B cell (primary cell): ENCODE measurements around the gene TNRC6C. TPM values are rescaled to one million over a fixed set of nuclear protein-coding genes. Genes with fewer than 3 reads are reported as not detected.
A peak's percentile ranks its signal among the peaks of the same experiment; 100 is the strongest.

Source experiments
- ATAC-seq: fragments of 200-7000 bp; cut with Tn5 transposase; one replicate; pipeline ENCODE4 v1.10.0; 2021; ENCODE audit warnings: low read depth, mild to moderate bottlenecking, moderate number of reproducible peaks, moderate library complexity
- CTCF ChIA-PET: fragments of 350-600 bp; sonication (Branson Sonifier 250); formaldehyde crosslinking; loops from one replicate; lab custom pipeline; 2021; ENCODE audit warnings: antibody characterized with exemption, inconsistent platforms; lab: Charles Lee
- POLR2A ChIA-PET: fragments of 350-600 bp; sonication (Branson Sonifier 250); formaldehyde crosslinking; loops from one replicate; lab custom pipeline; 2021; ENCODE audit warnings: antibody characterized with exemption; lab: Charles Lee
- DNase-seq: peaks from one replicate; pipeline ENCODE4 v3.0.0; 2013
- H2AFZ ChIP-seq: 2 replicates; pipeline ENCODE4 v1.6.1; 2012; ENCODE audit warnings: mild to moderate bottlenecking, low read depth, low read length; ENCODE audit not compliant: insufficient read depth, poor library complexity, severe bottlenecking
- H3K27ac ChIP-seq, 2 donors: 1 replicate in 1 of 2; 2 replicates in 1 of 2; pipeline ENCODE4 v1.5.1; 2012 to 2013; ENCODE audit warnings: low read length in 2 of 2, mild to moderate bottlenecking in 2 of 2, moderate library complexity in 1 of 2
- H3K27me3 ChIP-seq, 4 experiments: fragments of 200-600 bp in 1 of 4; sonication (generic) in 1 of 4; replicated peaks in 1 of 4; 1 replicate in 2 of 4; 2 replicates in 2 of 4; pipeline versions ENCODE4 v1.6.1 to v1.7.0; 2013 to 2016; ENCODE audit warnings: low read length in 3 of 4, mild to moderate bottlenecking in 2 of 4, mixed read lengths in 1 of 4, moderate library complexity in 1 of 4; ENCODE audit not compliant: insufficient read depth in 4 of 4, control insufficient read depth in 3 of 4; ENCODE audit errors: control extremely low read depth in 1 of 4
- H3K36me3 ChIP-seq, 2 experiments: replicated peaks in 1 of 2; 1 replicate in 1 of 2; 2 replicates in 1 of 2; pipeline versions ENCODE4 v1.6.1 to v1.7.1; 2013; ENCODE audit warnings: low read length in 1 of 2; ENCODE audit not compliant: insufficient read depth in 2 of 2, control insufficient read depth in 1 of 2; ENCODE audit errors: control extremely low read depth in 1 of 2, extremely low read depth in 1 of 2
- H3K4me1 ChIP-seq, 2 donors: fragments of 200-600 bp in 1 of 2; sonication (generic) in 1 of 2; 1 replicate in 1 of 2; 2 replicates in 1 of 2; pipeline versions ENCODE4 v1.5.1 to v1.6.1; 2013 to 2017; ENCODE audit warnings: low read length in 2 of 2; ENCODE audit not compliant: control insufficient read depth in 2 of 2, insufficient read depth in 2 of 2
- H3K4me2 ChIP-seq: replicated peaks from 2 replicates; pipeline ENCODE3; 2012; ENCODE audit warnings: mild to moderate bottlenecking, low read depth, low read length; ENCODE audit not compliant: poor library complexity, severe bottlenecking
- H3K4me3 ChIP-seq, 5 experiments: fragments of 200-600 bp in 1 of 5; sonication (generic) in 1 of 5; 1 replicate in 3 of 5; 2 replicates in 2 of 5; pipeline versions ENCODE4 v1.5.1 to v1.7.0; 2011 to 2016; ENCODE audit warnings: low read length in 4 of 5, mild to moderate bottlenecking in 4 of 5, low read depth in 2 of 5, control low read depth in 1 of 5, moderate library complexity in 1 of 5; ENCODE audit not compliant: insufficient read depth in 1 of 5; ENCODE audit errors: control extremely low read depth in 1 of 5, extremely low read depth in 1 of 5
- H3K79me2 ChIP-seq: fragments of 200-600 bp; sonication (generic); one replicate; pipeline ENCODE4 v1.6.0; 2016; ENCODE audit warnings: low read length; ENCODE audit not compliant: control insufficient read depth, insufficient read depth
- H3K9ac ChIP-seq: fragments of 200-600 bp; sonication (generic); 2 replicates; pipeline ENCODE4 v1.6.1; 2017; ENCODE audit warnings: mild to moderate bottlenecking, low read length, moderate library complexity
- H3K9me3 ChIP-seq, 3 donors: one replicate each; pipeline versions ENCODE4 v1.6.1 to v1.7.1; 2013; ENCODE audit warnings: low read length in 2 of 3; ENCODE audit not compliant: control insufficient read depth in 2 of 3, insufficient read depth in 1 of 3; ENCODE audit errors: control extremely low read depth in 1 of 3
- H4K20me1 ChIP-seq: 2 replicates; pipeline ENCODE4 v1.6.0; 2012; ENCODE audit warnings: mild to moderate bottlenecking, low read length; ENCODE audit not compliant: insufficient read depth, control insufficient read depth, poor library complexity, severe bottlenecking
- H3K27ac Mint-ChIP-seq: one replicate; pipeline ENCODE4 v1.8.0; 2021; ENCODE audit warnings: mixed read lengths
- H3K27me3 Mint-ChIP-seq: one replicate; pipeline ENCODE4 v1.8.0; 2021; ENCODE audit warnings: mixed read lengths
- H3K4me1 Mint-ChIP-seq: one replicate; pipeline ENCODE4 v1.8.0; 2021; ENCODE audit warnings: mixed read lengths
- H3K4me3 Mint-ChIP-seq: one replicate; pipeline ENCODE4 v1.8.0; 2021; ENCODE audit warnings: mixed read lengths
- H3K9me3 Mint-ChIP-seq: one replicate; pipeline ENCODE4 v1.8.0; 2022; ENCODE audit warnings: mixed read lengths; ENCODE audit not compliant: insufficient read depth
- EZH2 ChIP-seq: IDR thresholded peaks from 2 replicates; pipeline ENCODE4 v1.6.1; 2012; ENCODE audit warnings: borderline replicate concordance, low read depth, mild to moderate bottlenecking, moderate library complexity, low read length; ENCODE audit not compliant: insufficient read depth, poor library complexity, severe bottlenecking
- WGBS: methylation state at CpG from one replicate; pipeline ENCODE4 v1.1.5; 2013; ENCODE audit warnings: missing lambda C conversion rate; ENCODE audit not compliant: insufficient coverage; 5-methylcytosine and 5-hydroxymethylcytosine counted together
- intact Hi-C: fragments of 100-400 bp; cut with micrococcal nuclease; formaldehyde crosslinking; loops from one replicate; pipeline ENCODE4 v1.10.0; 2022
- polyA plus RNA-seq: library from polyadenylated mRNA; depleted of rRNA; stranded (reverse); fragments of >200 nt; gene quantifications from 2 replicates; pipeline ENCODE4 v1.2.3, GENCODE V29; 2012
- total RNA-seq, 2 donors: library from RNA; stranded (reverse); fragments of 120-200 nt in 1 of 2; gene quantifications; 1 replicate in 1 of 2; 2 replicates in 1 of 2; pipeline versions ENCODE4 v1.2.3 to v1.2.4, GENCODE V29; 2013 to 2022
- TF ChIP-seq, protein P1 (sequence below): fragments of 200-600 bp; IDR thresholded peaks from one replicate; pipeline ENCODE4 v1.8.0; 2022; ENCODE audit warnings: antibody characterized with exemption, mild to moderate bottlenecking

Gene TNRC6C
- total and polyA plus RNA-seq, 2 donors (not counting 1 experiment from before 2014, with no cell fraction given): 3.9 to 63.8 TPM

DNA sequence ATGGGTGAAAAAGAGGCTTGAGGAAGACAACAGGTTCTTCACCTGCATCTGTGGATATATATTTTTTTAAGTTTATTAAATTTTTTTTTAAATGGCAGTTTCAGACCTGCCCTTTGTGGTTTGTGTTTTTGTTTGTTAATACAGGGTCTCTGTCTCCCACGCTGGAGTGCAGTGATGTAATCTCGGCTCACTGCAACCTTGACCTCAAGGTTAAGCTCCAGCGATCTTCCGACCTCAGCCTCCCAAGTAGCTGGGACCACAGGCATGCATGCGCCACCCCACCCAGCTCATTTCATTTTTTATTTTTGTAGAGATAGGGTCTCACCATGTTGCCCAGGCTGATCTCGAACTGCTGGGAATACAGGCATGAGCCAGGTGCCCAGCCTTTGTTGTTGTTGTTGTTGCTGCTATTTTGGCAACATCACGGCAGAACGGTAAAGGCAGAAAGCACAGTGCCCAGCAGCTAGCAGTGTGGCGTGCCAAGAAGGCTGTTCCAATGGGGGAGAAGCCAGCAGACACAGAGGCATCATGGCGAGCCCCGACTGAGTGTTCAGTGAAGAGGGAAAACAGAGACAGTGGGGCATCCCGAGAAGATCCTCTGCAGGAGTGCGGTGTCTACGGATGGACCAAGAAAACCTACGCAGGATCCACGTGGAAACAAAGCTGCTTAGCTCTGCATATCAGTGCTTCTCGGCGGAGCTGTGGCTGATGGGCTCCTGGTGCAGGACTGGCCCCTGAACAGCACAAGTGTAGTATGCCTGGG lies 150.4 kb downstream of the TNRC6C start:
- H3K9ac ChIP-seq: no peak overlapping the region
- no peak overlapping the region for H3K4me3 ChIP-seq
- ATAC-seq (no peak), DNase-seq (no peak)
- ChIA-PET POLR2A (no interaction called here), CTCF (interaction anchor here (2.4 to 10.9 kb wide), 2 partner anchors 68 to 142 kb away, joined by 5 to 142 read pairs; no protein-coding TSS in a partner anchor)
- peaks cover 12 to 18% of the 10 kb centered on the region in 2 donors for H3K4me1 ChIP-seq
- H3K4me2 ChIP-seq: no peak overlapping the region
- 94% methylated on average over 15 of the region's 18 CpGs for WGBS
- peaks cover 18% of the 10 kb centered on the region for H3K4me1 Mint-ChIP-seq
- no peak overlapping the region for H2AFZ ChIP-seq
- H3K9me3 Mint-ChIP-seq: no peaks in the 10 kb centered on the region
- H3K79me2 ChIP-seq: peaks cover 6% of the 10 kb centered on the region
- TF ChIP-seq, protein P1, sequence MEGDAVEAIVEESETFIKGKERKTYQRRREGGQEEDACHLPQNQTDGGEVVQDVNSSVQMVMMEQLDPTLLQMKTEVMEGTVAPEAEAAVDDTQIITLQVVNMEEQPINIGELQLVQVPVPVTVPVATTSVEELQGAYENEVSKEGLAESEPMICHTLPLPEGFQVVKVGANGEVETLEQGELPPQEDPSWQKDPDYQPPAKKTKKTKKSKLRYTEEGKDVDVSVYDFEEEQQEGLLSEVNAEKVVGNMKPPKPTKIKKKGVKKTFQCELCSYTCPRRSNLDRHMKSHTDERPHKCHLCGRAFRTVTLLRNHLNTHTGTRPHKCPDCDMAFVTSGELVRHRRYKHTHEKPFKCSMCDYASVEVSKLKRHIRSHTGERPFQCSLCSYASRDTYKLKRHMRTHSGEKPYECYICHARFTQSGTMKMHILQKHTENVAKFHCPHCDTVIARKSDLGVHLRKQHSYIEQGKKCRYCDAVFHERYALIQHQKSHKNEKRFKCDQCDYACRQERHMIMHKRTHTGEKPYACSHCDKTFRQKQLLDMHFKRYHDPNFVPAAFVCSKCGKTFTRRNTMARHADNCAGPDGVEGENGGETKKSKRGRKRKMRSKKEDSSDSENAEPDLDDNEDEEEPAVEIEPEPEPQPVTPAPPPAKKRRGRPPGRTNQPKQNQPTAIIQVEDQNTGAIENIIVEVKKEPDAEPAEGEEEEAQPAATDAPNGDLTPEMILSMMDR: no peak
- no peak for TF ChIP-seq EZH2
- no peaks in the 10 kb centered on the region for H3K27me3 Mint-ChIP-seq
- H3K27ac Mint-ChIP-seq: peak overlapping the region; percentile 26
- no peaks in the 10 kb centered on the region for H3K27me3 ChIP-seq
- no peaks in the 10 kb centered on the region for H3K9me3 ChIP-seq
- peaks cover 68% of the 10 kb centered on the region for H4K20me1 ChIP-seq
- H3K36me3 ChIP-seq: peaks cover 2 to 73% of the 10 kb centered on the region in 2 experiments
- H3K27ac ChIP-seq: no peak overlapping the region
- no peak overlapping the region for H3K4me3 Mint-ChIP-seq
- intact Hi-C loops: no loop called here

- no peak overlapping the region for H3K27ac ChIP-seq
- 97% methylated on average over 9 of the region's 9 CpGs for WGBS
- peaks cover 12 to 22% of the 10 kb centered on the region in 2 donors for H3K4me1 ChIP-seq
- H3K36me3 ChIP-seq: peaks cover 0 to 73% of the 10 kb centered on the region in 2 experiments
- peaks cover 6% of the 10 kb centered on the region for H3K79me2 ChIP-seq
- Mint-ChIP-seq H3K27ac (no peak overlapping the region), H3K4me1 (peaks cover 23% of the 10 kb centered on the region), H3K4me3 (no peak overlapping the region), H3K27me3 (no peaks in the 10 kb centered on the region), H3K9me3 (no peaks in the 10 kb centered on the region)
- H2AFZ ChIP-seq: no peak overlapping the region
- TF ChIP-seq, protein P1: no peak
- TF ChIP-seq EZH2: no peak
- ATAC-seq: no peak
- H3K4me3 ChIP-seq: no peak overlapping the region
- peaks cover 72% of the 10 kb centered on the region for H4K20me1 ChIP-seq
- intact Hi-C loops: no loop called here
- H3K4me2 ChIP-seq: no peak overlapping the region
- ChIA-PET POLR2A (no interaction called here), CTCF (interaction anchor here (10.9 kb wide), 1 partner anchor 68 kb away, joined by 142 read pairs; no protein-coding TSS in a partner anchor)
- H3K9ac ChIP-seq: no peak overlapping the region
- H3K9me3 ChIP-seq: no peaks in the 10 kb centered on the region
- H3K27me3 ChIP-seq: no peaks in the 10 kb centered on the region
- no peak for DNase-seq
Measured at GRCh38 chr17:78109489-78109761, 150.9 kb downstream of the TNRC6C start.
